Nephron progenitor cell (in vitro differentiated cells): ENCODE measurements around the gene AMN1.
A peak's percentile ranks its signal among the peaks of the same experiment; 100 is the strongest.
"Not testable (repeated sequence)": the region's sequence is repeated elsewhere in the genome, so short reads cannot be mapped to it uniquely, and the experiment has no call there.

Experiments used
- DNase-seq: peaks from one replicate; pipeline ENCODE4 v3.0.0; 2021
- H3K27ac Mint-ChIP-seq: 2 replicates; pipeline ENCODE4 v1.8.0; 2021; ENCODE audit warnings: mild to moderate bottlenecking, moderate library complexity, mixed read lengths
- H3K27me3 Mint-ChIP-seq: 2 replicates; pipeline ENCODE4 v1.8.0; 2021; ENCODE audit warnings: mild to moderate bottlenecking, low read depth, mixed read lengths; ENCODE audit not compliant: poor library complexity
- H3K36me3 Mint-ChIP-seq: 2 replicates; pipeline ENCODE4 v1.8.0; 2021; ENCODE audit warnings: low read depth, mixed read lengths
- H3K4me1 Mint-ChIP-seq: 2 replicates; pipeline ENCODE4 v1.8.0; 2021; ENCODE audit warnings: mixed read lengths
- H3K4me3 Mint-ChIP-seq: 2 replicates; pipeline ENCODE4 v1.8.0; 2021; ENCODE audit warnings: mild to moderate bottlenecking, moderate library complexity, mixed read lengths
- H3K9me3 Mint-ChIP-seq: 2 replicates; pipeline ENCODE4 v1.8.0; 2021; ENCODE audit warnings: mild to moderate bottlenecking, moderate library complexity, mixed read lengths
- TF ChIP-seq, protein P1 (sequence below): fragments of 200-600 bp; sonication (generic); IDR thresholded peaks from 2 replicates; pipeline ENCODE4 v1.5.0; 2021; ENCODE audit warnings: antibody characterized with exemption

Gene AMN1

DNA sequence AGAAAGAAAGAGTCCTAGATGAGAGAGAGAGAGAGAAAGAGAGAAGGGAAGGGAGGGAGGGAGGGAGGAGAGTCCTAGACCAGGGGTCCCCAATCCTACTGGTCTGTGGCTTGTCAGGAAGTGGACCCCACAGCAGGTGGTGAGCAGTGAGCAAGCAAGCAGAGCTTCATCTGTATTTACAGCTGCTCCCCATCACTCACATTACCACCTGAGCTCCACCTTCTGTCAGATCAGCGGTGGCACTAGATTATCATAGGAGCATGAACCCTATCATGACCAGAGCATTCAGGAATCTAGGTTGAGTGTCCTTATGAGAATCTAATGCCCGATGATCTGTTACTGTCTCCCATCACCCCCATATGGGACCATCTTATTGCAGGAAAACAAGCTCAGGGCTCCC, 39.2 kb upstream of the AMN1 start:
- H3K27ac Mint-ChIP-seq: no peak overlapping the region
- H3K27me3 Mint-ChIP-seq: peaks cover 4% of the 10 kb centered on the region
- H3K9me3 Mint-ChIP-seq: peaks cover 54% of the 10 kb centered on the region
- peaks cover 7% of the 10 kb centered on the region for H3K36me3 Mint-ChIP-seq
- TF ChIP-seq, protein P1, sequence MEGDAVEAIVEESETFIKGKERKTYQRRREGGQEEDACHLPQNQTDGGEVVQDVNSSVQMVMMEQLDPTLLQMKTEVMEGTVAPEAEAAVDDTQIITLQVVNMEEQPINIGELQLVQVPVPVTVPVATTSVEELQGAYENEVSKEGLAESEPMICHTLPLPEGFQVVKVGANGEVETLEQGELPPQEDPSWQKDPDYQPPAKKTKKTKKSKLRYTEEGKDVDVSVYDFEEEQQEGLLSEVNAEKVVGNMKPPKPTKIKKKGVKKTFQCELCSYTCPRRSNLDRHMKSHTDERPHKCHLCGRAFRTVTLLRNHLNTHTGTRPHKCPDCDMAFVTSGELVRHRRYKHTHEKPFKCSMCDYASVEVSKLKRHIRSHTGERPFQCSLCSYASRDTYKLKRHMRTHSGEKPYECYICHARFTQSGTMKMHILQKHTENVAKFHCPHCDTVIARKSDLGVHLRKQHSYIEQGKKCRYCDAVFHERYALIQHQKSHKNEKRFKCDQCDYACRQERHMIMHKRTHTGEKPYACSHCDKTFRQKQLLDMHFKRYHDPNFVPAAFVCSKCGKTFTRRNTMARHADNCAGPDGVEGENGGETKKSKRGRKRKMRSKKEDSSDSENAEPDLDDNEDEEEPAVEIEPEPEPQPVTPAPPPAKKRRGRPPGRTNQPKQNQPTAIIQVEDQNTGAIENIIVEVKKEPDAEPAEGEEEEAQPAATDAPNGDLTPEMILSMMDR: no peak
- DNase-seq: no peak
- no peak overlapping the region for H3K4me3 Mint-ChIP-seq
- H3K4me1 Mint-ChIP-seq: peaks cover 10% of the 10 kb centered on the region

DNA sequence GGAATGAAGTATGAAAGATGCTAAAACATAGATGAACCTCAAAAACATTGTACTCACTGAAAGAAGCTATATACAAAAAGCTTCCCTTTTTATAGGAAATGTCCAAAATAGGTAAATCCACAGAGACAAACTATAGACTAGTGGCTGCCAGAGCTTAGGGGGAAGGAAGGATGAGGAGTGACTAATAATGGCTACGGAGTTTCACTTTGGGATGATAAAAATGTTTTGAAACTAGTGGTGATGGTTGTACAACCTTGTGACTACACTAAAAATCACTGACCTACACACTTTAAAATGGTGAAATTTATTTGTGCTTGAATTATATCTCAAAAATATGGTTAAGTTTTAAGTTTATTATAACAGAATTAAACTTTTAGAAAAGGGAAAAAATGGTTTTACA, 37.1 kb upstream of the AMN1 start:
- Mint-ChIP-seq H3K36me3 (no peaks in the 10 kb centered on the region), H3K27me3 (peaks cover 4% of the 10 kb centered on the region), H3K4me3 (no peak overlapping the region), H3K27ac (no peak overlapping the region), H3K9me3 (peaks cover 44% of the 10 kb centered on the region), H3K4me1 (no peaks in the 10 kb centered on the region)
- no peak for DNase-seq
- TF ChIP-seq, protein P1: no peak

DNA sequence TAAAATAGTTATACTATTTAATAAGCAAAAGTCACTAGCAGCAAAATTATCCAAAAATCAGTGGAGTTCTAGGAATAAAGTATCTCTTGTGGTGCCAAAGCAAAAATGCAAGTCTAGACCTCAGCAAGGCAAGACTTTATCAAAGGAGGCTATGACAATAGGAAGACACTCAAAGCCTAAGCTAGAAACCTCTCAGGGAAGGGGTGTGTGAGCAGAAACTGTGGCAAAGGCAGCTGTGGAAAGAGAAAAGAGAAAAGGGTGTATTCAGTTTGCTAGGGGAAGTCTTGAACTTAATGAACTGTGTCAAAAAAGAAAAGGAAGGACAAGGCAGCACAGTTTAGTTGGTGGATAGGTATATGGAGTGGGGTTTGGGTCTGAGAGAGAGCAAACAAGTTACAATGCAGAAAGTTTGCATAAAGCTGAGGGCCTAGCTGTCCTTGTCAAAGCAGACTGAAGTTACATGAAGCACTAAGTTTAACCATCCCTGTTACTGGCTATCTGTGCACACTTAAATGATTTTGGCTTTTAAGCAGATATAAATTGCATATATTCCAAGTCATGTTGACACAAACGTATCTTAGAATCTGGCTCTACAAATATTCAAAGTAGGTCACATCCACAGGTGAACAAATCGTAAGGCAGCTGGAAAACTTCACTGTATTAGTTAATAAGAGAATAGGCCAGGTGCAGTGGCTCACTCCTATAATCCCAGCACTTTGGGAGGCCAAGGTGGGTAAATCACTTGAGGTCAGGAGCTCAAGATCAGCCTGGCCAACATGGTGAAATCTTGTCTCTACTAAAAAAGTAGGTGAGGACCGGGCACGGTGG, 31.0 kb upstream of the AMN1 start:
- H3K27ac Mint-ChIP-seq: peak overlapping the region; percentile 33
- no peak overlapping the region for H3K4me3 Mint-ChIP-seq
- TF ChIP-seq, protein P1: no peak
- no peaks in the 10 kb centered on the region for H3K27me3 Mint-ChIP-seq
- no peaks in the 10 kb centered on the region for H3K36me3 Mint-ChIP-seq
- H3K4me1 Mint-ChIP-seq: peaks cover 7% of the 10 kb centered on the region
- DNase-seq: no peak
- peaks cover 15% of the 10 kb centered on the region for H3K9me3 Mint-ChIP-seq

DNA sequence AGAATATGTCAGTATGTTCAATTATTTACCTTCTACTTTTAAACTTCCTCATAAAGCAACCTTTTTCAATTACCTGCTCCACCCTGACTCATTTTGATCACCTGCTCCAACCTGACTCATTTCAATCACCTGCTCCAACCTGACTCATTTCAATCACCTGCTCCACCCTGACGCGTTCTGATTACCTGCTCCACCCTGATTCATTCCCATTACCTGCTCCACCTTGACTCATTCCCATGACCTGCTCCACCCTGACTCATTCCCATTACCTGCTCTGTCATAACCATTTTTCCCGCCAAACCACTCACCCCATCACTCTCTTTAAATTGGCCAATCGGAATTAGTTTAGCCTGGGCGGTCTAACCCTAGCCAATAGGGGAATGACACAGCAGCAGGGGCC, 29.5 kb upstream of the AMN1 start:
- not testable (repeated sequence) for H3K4me3 Mint-ChIP-seq, H3K4me1 Mint-ChIP-seq, H3K9me3 Mint-ChIP-seq, H3K27ac Mint-ChIP-seq, H3K36me3 Mint-ChIP-seq, H3K27me3 Mint-ChIP-seq, DNase-seq

DNA sequence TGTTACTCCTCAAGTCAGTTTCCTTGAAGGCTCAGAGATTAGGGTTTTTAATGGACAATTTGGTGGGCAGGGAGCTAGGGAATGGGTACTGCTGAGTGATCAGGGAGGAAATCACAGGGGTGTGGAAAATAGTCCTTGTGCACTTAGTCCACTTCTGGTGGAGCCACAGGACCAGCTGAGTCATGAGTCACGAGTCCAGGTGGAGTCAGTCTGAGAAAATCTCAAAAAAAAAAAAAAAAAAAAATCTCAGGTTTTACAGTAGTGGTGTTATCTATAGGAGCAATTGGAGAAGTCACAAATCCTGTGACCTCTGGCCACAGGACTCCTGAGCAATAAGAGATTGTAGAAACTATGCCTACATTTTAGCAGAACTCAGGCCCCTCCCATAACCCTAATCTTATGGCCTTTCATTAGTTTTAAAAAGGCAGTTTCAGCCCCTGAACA, 28.2 kb upstream of the AMN1 start:
- H3K4me1 Mint-ChIP-seq: peaks cover 7% of the 10 kb centered on the region
- peaks cover 6% of the 10 kb centered on the region for H3K36me3 Mint-ChIP-seq
- H3K9me3 Mint-ChIP-seq: peaks cover 6% of the 10 kb centered on the region
- H3K4me3 Mint-ChIP-seq: no peak overlapping the region
- no peaks in the 10 kb centered on the region for H3K27me3 Mint-ChIP-seq
- TF ChIP-seq, protein P1: no peak
- H3K27ac Mint-ChIP-seq: no peak overlapping the region
- DNase-seq: no peak

DNA sequence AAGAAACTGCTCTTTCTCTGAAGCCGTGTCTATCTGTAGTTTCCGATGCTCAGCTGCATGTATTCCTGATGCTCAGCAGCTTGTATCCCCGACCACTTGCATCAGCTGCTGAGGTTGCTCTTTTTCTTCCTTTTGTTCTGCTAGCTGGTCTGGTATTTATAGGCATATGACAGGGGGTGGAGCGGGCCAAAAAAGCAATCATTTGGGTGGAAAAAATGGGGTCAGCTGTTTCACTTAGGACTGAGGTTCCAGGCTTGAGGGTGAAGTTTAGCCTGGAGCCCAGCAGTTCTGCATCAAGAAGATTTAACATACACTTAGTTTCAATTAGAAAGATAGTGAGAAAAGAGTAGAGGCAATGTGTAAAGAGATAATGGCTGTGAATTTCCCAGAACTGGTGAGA, 23.6 kb upstream of the AMN1 start:
- Mint-ChIP-seq H3K36me3 (peaks cover 19% of the 10 kb centered on the region), H3K27ac (no peak overlapping the region), H3K27me3 (no peaks in the 10 kb centered on the region), H3K4me3 (no peak overlapping the region), H3K4me1 (peaks cover 5% of the 10 kb centered on the region), H3K9me3 (peaks cover 35% of the 10 kb centered on the region)
- no peak for DNase-seq
- TF ChIP-seq, protein P1: no peak
